ENCODE measurements around the gene CPNE1. TPM values are rescaled to one million over a fixed set of nuclear protein-coding genes. Genes with fewer than 3 reads are reported as not detected.

CPNE1 gene
- total RNA-seq, 1 experiment from 2014 or later = 333 TPM

DNA sequence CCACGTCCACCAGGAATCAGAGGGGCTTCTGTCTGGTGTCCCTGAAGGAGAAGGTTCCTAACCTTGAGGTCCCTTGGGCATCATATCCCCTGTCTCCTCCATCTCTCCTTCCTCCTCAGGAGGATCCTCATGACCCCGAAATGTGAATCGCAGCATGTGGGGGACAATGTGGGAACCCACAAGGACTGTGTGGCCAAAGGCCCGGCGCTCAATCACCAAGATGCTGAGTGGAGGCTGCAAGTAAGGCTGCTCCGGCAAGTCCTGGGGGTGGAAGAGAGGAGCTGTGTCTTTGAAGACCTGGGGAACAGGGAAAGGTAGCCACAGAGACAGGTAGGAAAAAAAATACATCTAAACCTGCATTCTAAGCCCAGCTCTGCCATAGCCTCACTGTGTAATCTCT lies 85.5 kb downstream of the CPNE1 start:
- BruUV-seq (replicated peaks) = no TSS peak
- Histone ChIP-seq H2AFZ (ENCODE audit: low read depth, low read length, poor library complexity, severe bottlenecking) (no peak overlapping the region), H3K9me2 (ENCODE audit: insufficient read depth) (no peaks in the 10 kb centered on the region), H3K4me1 (ENCODE audit: control insufficient read depth in 1 of 2, insufficient read depth in 2 of 2, low read length in 2 of 2) (no peaks in the 10 kb centered on the region), H3K79me2 (ENCODE audit: insufficient read depth, low read length) (no peaks in the 10 kb centered on the region), H3K27me3 (ENCODE audit: insufficient read depth, low read length) (no peaks in the 10 kb centered on the region), H4K20me1 (ENCODE audit: insufficient read depth) (no peaks in the 10 kb centered on the region), H3K36me3 (ENCODE audit: control insufficient read depth in 1 of 2, insufficient read depth in 2 of 2, low read length in 2 of 2) (no peaks in the 10 kb centered on the region), H3K27ac (ENCODE audit: low read depth, low read length) (no peak overlapping the region), H3K9ac (ENCODE audit: low read length) (no peak overlapping the region), H3K9me3 (ENCODE audit: control insufficient read depth in 1 of 2, insufficient read depth in 1 of 2, low read depth in 1 of 2, low read length in 2 of 2) (no peaks in the 10 kb centered on the region), H3K4me2 (ENCODE audit: low read length) (no peak overlapping the region), H3K4me3 (replicated peaks in 1 of 2; ENCODE audit: low read depth in 1 of 2, low read length in 2 of 2) (no peak overlapping the region)
- intact Hi-C loops (cut with micrococcal nuclease) = no loop called here
- DNase-seq (ENCODE audit: low read depth, low spot score) (no peak), ATAC-seq (no peak)
- RAD21 ChIA-PET (ENCODE audit: low non-redundant PET in 1 of 2, low total read pairs in 2 of 2, uncharacterized antibody in 2 of 2, unreplicated experiment in 2 of 2) = no interaction called here
- TF ChIP-seq JUND (IDR thresholded peaks at IDR 0.05) = no peak
- no peak for TF ChIP-seq EZH2phosphoT487 (IDR thresholded peaks at IDR 0.05; ENCODE audit: borderline replicate concordance)
- TF ChIP-seq, protein P1, sequence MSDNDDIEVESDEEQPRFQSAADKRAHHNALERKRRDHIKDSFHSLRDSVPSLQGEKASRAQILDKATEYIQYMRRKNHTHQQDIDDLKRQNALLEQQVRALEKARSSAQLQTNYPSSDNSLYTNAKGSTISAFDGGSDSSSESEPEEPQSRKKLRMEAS (IDR thresholded peaks at IDR 0.05) = no peak
- no peak for TF ChIP-seq CBX3 (IDR thresholded peaks at IDR 0.05; ENCODE audit: low read depth)
- no peak for TF ChIP-seq POLR2A (IDR thresholded peaks at IDR 0.05; ENCODE audit: borderline replicate concordance, extremely low read depth, insufficient read depth, insufficient read length)
- no peak for TF ChIP-seq CEBPB (IDR thresholded peaks at IDR 0.05; ENCODE audit: low read depth)
- TF ChIP-seq YY1 (IDR thresholded peaks at IDR 0.05; ENCODE audit: extremely low read depth, insufficient replicate concordance, low read depth, low read length) = no peak
- no peak for TF ChIP-seq EZH2 (IDR thresholded peaks at IDR 0.05)
- TF ChIP-seq, protein P2, sequence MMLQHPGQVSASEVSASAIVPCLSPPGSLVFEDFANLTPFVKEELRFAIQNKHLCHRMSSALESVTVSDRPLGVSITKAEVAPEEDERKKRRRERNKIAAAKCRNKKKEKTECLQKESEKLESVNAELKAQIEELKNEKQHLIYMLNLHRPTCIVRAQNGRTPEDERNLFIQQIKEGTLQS (IDR thresholded peaks at IDR 0.05) = no peak
- TF ChIP-seq, protein P3, sequence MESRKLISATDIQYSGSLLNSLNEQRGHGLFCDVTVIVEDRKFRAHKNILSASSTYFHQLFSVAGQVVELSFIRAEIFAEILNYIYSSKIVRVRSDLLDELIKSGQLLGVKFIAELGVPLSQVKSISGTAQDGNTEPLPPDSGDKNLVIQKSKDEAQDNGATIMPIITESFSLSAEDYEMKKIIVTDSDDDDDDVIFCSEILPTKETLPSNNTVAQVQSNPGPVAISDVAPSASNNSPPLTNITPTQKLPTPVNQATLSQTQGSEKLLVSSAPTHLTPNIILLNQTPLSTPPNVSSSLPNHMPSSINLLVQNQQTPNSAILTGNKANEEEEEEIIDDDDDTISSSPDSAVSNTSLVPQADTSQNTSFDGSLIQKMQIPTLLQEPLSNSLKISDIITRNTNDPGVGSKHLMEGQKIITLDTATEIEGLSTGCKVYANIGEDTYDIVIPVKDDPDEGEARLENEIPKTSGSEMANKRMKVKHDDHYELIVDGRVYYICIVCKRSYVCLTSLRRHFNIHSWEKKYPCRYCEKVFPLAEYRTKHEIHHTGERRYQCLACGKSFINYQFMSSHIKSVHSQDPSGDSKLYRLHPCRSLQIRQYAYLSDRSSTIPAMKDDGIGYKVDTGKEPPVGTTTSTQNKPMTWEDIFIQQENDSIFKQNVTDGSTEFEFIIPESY (IDR thresholded peaks at IDR 0.05; ENCODE audit: extremely low read depth, insufficient replicate concordance, low read length) = no peak
- no peak for TF ChIP-seq POLR2AphosphoS5 (IDR thresholded peaks at IDR 0.05; ENCODE audit: low read depth, low read length)
- no peak for TF ChIP-seq ZNF274 (IDR thresholded peaks at IDR 0.05; ENCODE audit: low read depth, low read length)
- no peak for TF ChIP-seq TCF7L2 (IDR thresholded peaks at IDR 0.05; ENCODE audit: borderline replicate concordance, extremely low read depth, insufficient read depth, insufficient read length)
- POLR2A ChIA-PET = no interaction called here
- CTCF ChIA-PET = no interaction called here

All from HCT116 (cell line).